Panc1 (cell line): ENCODE measurements around the gene RGCC. TPM values are rescaled to one million over a fixed set of nuclear protein-coding genes. Genes with fewer than 3 reads are reported as not detected.

Experiments used
- ATAC-seq: fragments of 200-7000 bp; cut with Tn5 transposase; 2 replicates; pipeline ENCODE4 v1.9.1; 2020; ENCODE audit warnings: mild to moderate bottlenecking, moderate library complexity
- BruUV-seq: library from RNA; stranded (reverse); fragments of 400-500 nt; replicated peaks from 2 replicates; lab custom pipeline; 2021; lab: Mats Ljungman, UMichigan
- CTCF ChIA-PET: fragments of 300-600 bp; sonication (Branson Sonifier 250); formaldehyde crosslinking; loops from one replicate; lab custom pipeline; 2022; ENCODE audit warnings: antibody characterized with exemption; lab: Charles Lee
- POLR2A ChIA-PET: fragments of 300-600 bp; sonication (Branson Sonifier 250); formaldehyde crosslinking; loops from one replicate; lab custom pipeline; 2022; ENCODE audit warnings: antibody characterized with exemption; lab: Charles Lee
- DNase-seq: peaks from one replicate; pipeline ENCODE4 v3.0.0-alpha.2; 2010; ENCODE audit warnings: low read depth, low spot score
- H3K27ac ChIP-seq: 2 replicates; pipeline ENCODE4 v1.5.1; 2011; ENCODE audit warnings: mild to moderate bottlenecking, low read length, inconsistent platforms
- H3K27me3 ChIP-seq: fragments of 200-500 bp; sonication (Bioruptor generic); 2 replicates; pipeline ENCODE4 v1.6.0; 2014; ENCODE audit warnings: low read length, inconsistent platforms; ENCODE audit not compliant: control insufficient read depth, insufficient read depth
- H3K36me3 ChIP-seq: fragments of 200-500 bp; sonication (Bioruptor generic); 2 replicates; pipeline ENCODE4 v1.5.1; 2014; ENCODE audit warnings: inconsistent platforms, mild to moderate bottlenecking, low read length, moderate library complexity; ENCODE audit not compliant: control insufficient read depth, insufficient read depth
- H3K4me1 ChIP-seq: 2 replicates; pipeline ENCODE4 v1.5.1; 2011; ENCODE audit warnings: inconsistent platforms, mild to moderate bottlenecking, low read length, moderate library complexity; ENCODE audit not compliant: control insufficient read depth, insufficient read depth
- H3K4me3 ChIP-seq, 2 experiments: 2 replicates each; pipeline ENCODE4 v1.5.1; 2011 to 2012; ENCODE audit warnings: low read depth in 2 of 2, low read length in 2 of 2, mild to moderate bottlenecking in 2 of 2, inconsistent platforms in 1 of 2, moderate library complexity in 1 of 2
- H3K9me3 ChIP-seq: fragments of 200-500 bp; sonication (Bioruptor generic); 2 replicates; pipeline ENCODE4 v1.5.1; 2014; ENCODE audit warnings: low read depth, mild to moderate bottlenecking, inconsistent platforms, low read length, moderate library complexity; ENCODE audit not compliant: control insufficient read depth, insufficient read depth
- CTCF ChIP-seq: fragments of 450-650 bp; IDR thresholded peaks from 2 replicates; pipeline ENCODE4 v1.5.1; 2017; ENCODE audit warnings: mild to moderate bottlenecking
- POLR2AphosphoS5 ChIP-seq: IDR thresholded peaks from 2 replicates; pipeline ENCODE4 v1.6.1; 2012; ENCODE audit warnings: mild to moderate bottlenecking, low read depth, low read length, moderate library complexity
- REST ChIP-seq, 2 experiments: IDR thresholded peaks; 2 replicates each; pipeline ENCODE4 v1.6.1; 2011 to 2012; ENCODE audit warnings: low read depth in 2 of 2, control low read depth in 1 of 2, low read length in 1 of 2, mild to moderate bottlenecking in 1 of 2, moderate library complexity in 1 of 2; ENCODE audit not compliant: insufficient read depth in 1 of 2
- SIN3A ChIP-seq: IDR thresholded peaks from 2 replicates; pipeline ENCODE4 v1.6.1; 2012; ENCODE audit warnings: low read depth, mild to moderate bottlenecking, low read length, moderate library complexity, borderline replicate concordance; ENCODE audit not compliant: insufficient read depth
- TCF7L2 ChIP-seq: IDR thresholded peaks from 2 replicates; pipeline ENCODE4 v1.6.1; 2011; ENCODE audit warnings: mild to moderate bottlenecking, low read depth, low read length, inconsistent platforms
- in situ Hi-C: cut with HindIII; loops from 2 replicates; pipeline ENCODE4 v1.10.0; 2016; ENCODE audit warnings: low sequenced_read_pairs, low pct_unique_long_range_greater_than_20kb
- intact Hi-C: fragments of 100-400 bp; cut with micrococcal nuclease; formaldehyde crosslinking; loops from one replicate; pipeline ENCODE4 v1.10.0; 2022; ENCODE audit not compliant: unreplicated experiment
- total RNA-seq: library from RNA; stranded (reverse); gene quantifications from one replicate; pipeline ENCODE4 v1.2.1, GENCODE V29; 2021; ENCODE audit not compliant: unreplicated experiment

RGCC gene
- total RNA-seq, 1 experiment from 2014 or later = 6.7 TPM

GRCh38 chr13:41413872-41414271 is 43.5 kb upstream of the RGCC start:
- H3K4me3 ChIP-seq = no peak overlapping the region
- ATAC-seq (no peak), DNase-seq (no peak)
- in situ Hi-C loops = no loop called here
- BruUV-seq = no TSS peak
- H3K27me3 ChIP-seq = no peaks in the 10 kb centered on the region
- no peaks in the 10 kb centered on the region for H3K9me3 ChIP-seq
- ChIA-PET CTCF (no interaction called here), POLR2A (no interaction called here)
- no peak overlapping the region for H3K27ac ChIP-seq
- H3K4me1 ChIP-seq = no peaks in the 10 kb centered on the region
- no peaks in the 10 kb centered on the region for H3K36me3 ChIP-seq
- TF ChIP-seq TCF7L2 (no peak), REST (IDR thresholded peaks at IDR 0.05; ENCODE audit: insufficient read depth in 1 of 2, low read depth in 2 of 2, low read length in 1 of 2) (no peak), CTCF (no peak), POLR2AphosphoS5 (no peak), SIN3A (no peak)
- intact Hi-C loops = no loop called here

GRCh38 chr13:41416276-41416675 is 41.1 kb upstream of the RGCC start:
- no peaks in the 10 kb centered on the region for H3K9me3 ChIP-seq
- no TSS peak for BruUV-seq
- no peak for ATAC-seq
- no peaks in the 10 kb centered on the region for H3K36me3 ChIP-seq
- no peaks in the 10 kb centered on the region for H3K27me3 ChIP-seq
- ChIA-PET POLR2A (no interaction called here), CTCF (no interaction called here)
- in situ Hi-C loops = no loop called here
- intact Hi-C loops = no loop called here
- TF ChIP-seq TCF7L2 (no peak), POLR2AphosphoS5 (no peak), REST (IDR thresholded peaks at IDR 0.05; ENCODE audit: insufficient read depth in 1 of 2, low read depth in 2 of 2, low read length in 1 of 2) (no peak), SIN3A (no peak), CTCF (no peak)
- no peaks in the 10 kb centered on the region for H3K4me1 ChIP-seq
- no peak overlapping the region for H3K4me3 ChIP-seq
- no peak for DNase-seq
- H3K27ac ChIP-seq = no peak overlapping the region
